ENCODE results near the gene ZBTB16. TPM values are rescaled to one million over a fixed set of nuclear protein-coding genes. Genes with fewer than 3 reads are reported as not detected.

The ZBTB16 gene
- total and polyA plus RNA-seq, 2 experiments from 2014 or later: 0.29 to 1.4 TPM

DNA sequence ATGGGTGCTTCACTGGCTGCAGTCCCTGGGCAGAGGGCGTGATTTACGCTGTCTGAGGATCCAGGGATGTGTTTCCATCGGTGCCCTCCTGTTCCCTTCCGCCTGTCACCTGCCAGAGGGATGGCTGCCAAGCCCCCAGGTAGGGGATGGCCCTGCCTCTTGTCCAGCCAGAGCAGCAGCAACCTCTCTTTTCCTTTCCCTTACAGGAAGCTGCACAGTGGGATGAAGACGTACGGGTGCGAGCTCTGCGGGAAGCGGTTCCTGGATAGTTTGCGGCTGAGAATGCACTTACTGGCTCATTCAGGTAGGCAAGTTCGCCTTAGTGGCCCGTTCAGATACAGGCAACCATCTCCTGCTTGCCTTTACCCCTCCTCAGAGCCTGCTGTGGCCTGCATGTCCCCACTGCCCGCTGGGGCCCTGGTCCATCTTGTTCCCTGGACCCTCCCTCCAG, 96.6 kb downstream of the ZBTB16 start (continued):
- TF ChIP-seq, protein P1, sequence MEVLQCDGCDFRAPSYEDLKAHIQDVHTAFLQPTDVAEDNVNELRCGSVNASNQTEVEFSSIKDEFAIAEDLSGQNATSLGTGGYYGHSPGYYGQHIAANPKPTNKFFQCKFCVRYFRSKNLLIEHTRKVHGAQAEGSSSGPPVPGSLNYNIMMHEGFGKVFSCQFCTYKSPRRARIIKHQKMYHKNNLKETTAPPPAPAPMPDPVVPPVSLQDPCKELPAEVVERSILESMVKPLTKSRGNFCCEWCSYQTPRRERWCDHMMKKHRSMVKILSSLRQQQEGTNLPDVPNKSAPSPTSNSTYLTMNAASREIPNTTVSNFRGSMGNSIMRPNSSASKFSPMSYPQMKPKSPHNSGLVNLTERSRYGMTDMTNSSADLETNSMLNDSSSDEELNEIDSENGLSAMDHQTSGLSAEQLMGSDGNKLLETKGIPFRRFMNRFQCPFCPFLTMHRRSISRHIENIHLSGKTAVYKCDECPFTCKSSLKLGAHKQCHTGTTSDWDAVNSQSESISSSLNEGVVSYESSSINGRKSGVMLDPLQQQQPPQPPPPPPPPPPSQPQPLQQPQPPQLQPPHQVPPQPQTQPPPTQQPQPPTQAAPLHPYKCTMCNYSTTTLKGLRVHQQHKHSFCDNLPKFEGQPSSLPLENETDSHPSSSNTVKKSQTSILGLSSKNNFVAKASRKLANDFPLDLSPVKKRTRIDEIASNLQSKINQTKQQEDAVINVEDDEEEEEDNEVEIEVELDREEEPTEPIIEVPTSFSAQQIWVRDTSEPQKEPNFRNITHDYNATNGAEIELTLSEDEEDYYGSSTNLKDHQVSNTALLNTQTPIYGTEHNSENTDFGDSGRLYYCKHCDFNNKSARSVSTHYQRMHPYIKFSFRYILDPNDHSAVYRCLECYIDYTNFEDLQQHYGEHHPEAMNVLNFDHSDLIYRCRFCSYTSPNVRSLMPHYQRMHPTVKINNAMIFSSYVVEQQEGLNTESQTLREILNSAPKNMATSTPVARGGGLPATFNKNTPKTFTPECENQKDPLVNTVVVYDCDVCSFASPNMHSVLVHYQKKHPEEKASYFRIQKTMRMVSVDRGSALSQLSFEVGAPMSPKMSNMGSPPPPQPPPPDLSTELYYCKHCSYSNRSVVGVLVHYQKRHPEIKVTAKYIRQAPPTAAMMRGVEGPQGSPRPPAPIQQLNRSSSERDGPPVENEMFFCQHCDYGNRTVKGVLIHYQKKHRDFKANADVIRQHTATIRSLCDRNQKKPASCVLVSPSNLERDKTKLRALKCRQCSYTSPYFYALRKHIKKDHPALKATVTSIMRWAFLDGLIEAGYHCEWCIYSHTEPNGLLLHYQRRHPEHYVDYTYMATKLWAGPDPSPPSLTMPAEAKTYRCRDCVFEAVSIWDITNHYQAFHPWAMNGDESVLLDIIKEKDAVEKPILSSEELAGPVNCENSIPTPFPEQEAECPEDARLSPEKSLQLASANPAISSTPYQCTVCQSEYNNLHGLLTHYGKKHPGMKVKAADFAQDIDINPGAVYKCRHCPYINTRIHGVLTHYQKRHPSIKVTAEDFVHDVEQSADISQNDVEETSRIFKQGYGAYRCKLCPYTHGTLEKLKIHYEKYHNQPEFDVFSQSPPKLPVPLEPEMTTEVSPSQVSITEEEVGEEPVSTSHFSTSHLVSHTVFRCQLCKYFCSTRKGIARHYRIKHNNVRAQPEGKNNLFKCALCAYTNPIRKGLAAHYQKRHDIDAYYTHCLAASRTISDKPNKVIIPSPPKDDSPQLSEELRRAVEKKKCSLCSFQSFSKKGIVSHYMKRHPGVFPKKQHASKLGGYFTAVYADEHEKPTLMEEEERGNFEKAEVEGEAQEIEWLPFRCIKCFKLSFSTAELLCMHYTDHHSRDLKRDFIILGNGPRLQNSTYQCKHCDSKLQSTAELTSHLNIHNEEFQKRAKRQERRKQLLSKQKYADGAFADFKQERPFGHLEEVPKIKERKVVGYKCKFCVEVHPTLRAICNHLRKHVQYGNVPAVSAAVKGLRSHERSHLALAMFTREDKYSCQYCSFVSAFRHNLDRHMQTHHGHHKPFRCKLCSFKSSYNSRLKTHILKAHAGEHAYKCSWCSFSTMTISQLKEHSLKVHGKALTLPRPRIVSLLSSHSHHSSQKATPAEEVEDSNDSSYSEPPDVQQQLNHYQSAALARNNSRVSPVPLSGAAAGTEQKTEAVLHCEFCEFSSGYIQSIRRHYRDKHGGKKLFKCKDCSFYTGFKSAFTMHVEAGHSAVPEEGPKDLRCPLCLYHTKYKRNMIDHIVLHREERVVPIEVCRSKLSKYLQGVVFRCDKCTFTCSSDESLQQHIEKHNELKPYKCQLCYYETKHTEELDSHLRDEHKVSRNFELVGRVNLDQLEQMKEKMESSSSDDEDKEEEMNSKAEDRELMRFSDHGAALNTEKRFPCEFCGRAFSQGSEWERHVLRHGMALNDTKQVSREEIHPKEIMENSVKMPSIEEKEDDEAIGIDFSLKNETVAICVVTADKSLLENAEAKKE (CRISPR knock-in tag; IDR thresholded peaks at IDR 0.05): no peak
- TF ChIP-seq STAT1 (IDR thresholded peaks at IDR 0.05; ENCODE audit: unreplicated experiment) (no peak), CREB1 (CRISPR knock-in tag; IDR thresholded peaks at IDR 0.05; ENCODE audit: low read depth) (no peak), JUNB (IDR thresholded peaks at IDR 0.05; ENCODE audit: unreplicated experiment) (no peak)

GRCh38 chr11:114156782-114157181, 97.3 kb downstream of the ZBTB16 start:
- no peak overlapping the region for H2AFZ ChIP-seq
- no peaks in the 10 kb centered on the region for H3K36me3 ChIP-seq (ENCODE audit: insufficient read depth)
- H4K20me1 ChIP-seq (replicated peaks; ENCODE audit: insufficient read depth): no peaks in the 10 kb centered on the region
- no peaks in the 10 kb centered on the region for H3F3A ChIP-seq (replicated peaks; ENCODE audit: low read depth)
- Mint-ChIP-seq H3K36me3 (ENCODE audit: low read depth) (no peaks in the 10 kb centered on the region; the same call in 2 of the 3 replicates), H3K4me3 (no peak overlapping the region), H3K9me3 (no peaks in the 10 kb centered on the region), H3K27ac (no peak overlapping the region), H3K27me3 (ENCODE audit: insufficient read depth, low read depth, poor library complexity) (no peaks in the 10 kb centered on the region), H3K4me1 (peaks cover 18% of the 10 kb centered on the region)
- peaks cover 12% of the 10 kb centered on the region for H3K9me2 ChIP-seq (ENCODE audit: insufficient read depth)
- H3K4me3 ChIP-seq: no peak overlapping the region
- H3K27ac ChIP-seq (ENCODE audit: low read depth): no peak overlapping the region
- no peaks in the 10 kb centered on the region for H3K27me3 ChIP-seq (ENCODE audit: insufficient read depth)
- no peak overlapping the region for H3K4me2 ChIP-seq
- no peak for DNase-seq (ENCODE audit: low spot score)
- H3K79me2 ChIP-seq (replicated peaks; ENCODE audit: insufficient read depth): no peaks in the 10 kb centered on the region
- no peak for ATAC-seq
- peaks cover 13% of the 10 kb centered on the region; the same call in 1 of the 2 replicates for H3K4me1 ChIP-seq (ENCODE audit: insufficient read depth)
- TF ChIP-seq NANOG (IDR thresholded peaks at IDR 0.05; ENCODE audit: borderline replicate concordance) (no peak), REST (IDR thresholded peaks at IDR 0.05; ENCODE audit: unreplicated experiment) (no peak), CTCF (conservative IDR thresholded peaks at IDR 0.05; ENCODE audit: low read depth in 2 of 2) (no peak), ETS1 (IDR thresholded peaks at IDR 0.05) (no peak)

Measured in GM23338 (cell line).